ENCODE results near the gene LIN52. TPM values are rescaled to one million over a fixed set of nuclear protein-coding genes. Genes with fewer than 3 reads are reported as not detected.

LIN52 gene
- total and polyA plus RNA-seq, 4 donors = 16.1 to 20.8 (median 19.6) TPM

DNA sequence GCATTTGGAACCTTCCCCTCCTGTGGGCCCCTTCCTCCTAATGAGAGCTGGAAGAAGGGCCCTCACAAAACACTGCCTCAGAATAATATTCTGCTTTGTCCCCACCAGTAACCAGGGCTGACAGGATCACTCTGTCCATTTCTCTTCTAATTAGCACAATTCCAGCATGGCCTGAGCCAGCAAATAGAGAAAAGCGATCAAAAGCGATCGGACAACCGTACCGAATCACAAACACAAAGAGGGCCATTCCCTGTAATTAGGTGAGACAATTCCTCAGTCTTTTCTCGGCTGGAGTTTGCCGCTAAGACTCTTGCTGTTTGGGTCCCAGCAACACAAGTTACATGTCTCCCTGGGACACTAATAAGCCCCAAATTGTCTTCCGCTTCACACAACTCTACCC, 118.9 kb downstream of the LIN52 start:
- DNase-seq (ENCODE audit: low read depth in 4 of 6, low spot score in 6 of 6) = peak in 4 of 6 donors; percentile 27 to 81 (median 60)
- Histone ChIP-seq H3K4me3 (ENCODE audit: low read depth, low read length) (no peak overlapping the region), H3K36me3 (ENCODE audit: control insufficient read depth, insufficient read depth, low read length) (no peaks in the 10 kb centered on the region), H3K27me3 (ENCODE audit: control insufficient read depth, insufficient read depth, low read length) (peaks cover 20% of the 10 kb centered on the region), H3K9me3 (ENCODE audit: control insufficient read depth, insufficient read depth, low read length) (no peaks in the 10 kb centered on the region), H3K27ac (ENCODE audit: low read depth, low read length) (no peak overlapping the region), H3K4me1 (ENCODE audit: control insufficient read depth, insufficient read depth, low read length) (peaks cover 16% of the 10 kb centered on the region)
- 51% methylated on average over 3 of the region's 8 CpGs for whole genome bisulfite sequencing (ENCODE audit: insufficient coverage)

DNA sequence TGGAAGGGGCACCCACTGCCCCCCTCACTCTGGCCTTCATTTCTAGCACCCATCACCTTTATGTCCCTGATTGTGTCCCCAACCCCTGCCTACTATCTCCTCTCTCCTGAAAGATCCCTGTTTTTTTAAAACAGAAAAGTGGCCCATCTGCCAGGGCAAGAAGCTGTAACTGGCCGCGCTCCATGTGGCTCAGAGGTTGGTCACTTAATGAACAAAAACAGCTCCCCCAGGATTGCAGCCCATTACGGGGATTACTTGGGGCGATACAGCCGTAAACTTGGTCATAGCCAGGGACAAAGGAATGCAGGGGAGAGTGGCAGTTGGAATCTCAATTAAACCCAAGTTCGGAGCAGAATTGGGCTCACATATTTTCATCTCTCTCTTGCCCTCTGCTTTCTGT, 119.7 kb downstream of the LIN52 start:
- WGBS (ENCODE audit: insufficient coverage) = 53% methylated on average over 3 of the region's 6 CpGs
- Histone ChIP-seq H3K27ac (ENCODE audit: low read depth, low read length) (no peak overlapping the region), H3K9me3 (ENCODE audit: control insufficient read depth, insufficient read depth, low read length) (no peaks in the 10 kb centered on the region), H3K4me1 (ENCODE audit: control insufficient read depth, insufficient read depth, low read length) (peaks cover 16% of the 10 kb centered on the region), H3K27me3 (ENCODE audit: control insufficient read depth, insufficient read depth, low read length) (peaks cover 23% of the 10 kb centered on the region), H3K36me3 (ENCODE audit: control insufficient read depth, insufficient read depth, low read length) (no peaks in the 10 kb centered on the region), H3K4me3 (ENCODE audit: low read depth, low read length) (no peak overlapping the region)
- peak in 1 of 6 donors; percentile 53 for DNase-seq (ENCODE audit: low read depth in 4 of 6, low spot score in 6 of 6)

DNA sequence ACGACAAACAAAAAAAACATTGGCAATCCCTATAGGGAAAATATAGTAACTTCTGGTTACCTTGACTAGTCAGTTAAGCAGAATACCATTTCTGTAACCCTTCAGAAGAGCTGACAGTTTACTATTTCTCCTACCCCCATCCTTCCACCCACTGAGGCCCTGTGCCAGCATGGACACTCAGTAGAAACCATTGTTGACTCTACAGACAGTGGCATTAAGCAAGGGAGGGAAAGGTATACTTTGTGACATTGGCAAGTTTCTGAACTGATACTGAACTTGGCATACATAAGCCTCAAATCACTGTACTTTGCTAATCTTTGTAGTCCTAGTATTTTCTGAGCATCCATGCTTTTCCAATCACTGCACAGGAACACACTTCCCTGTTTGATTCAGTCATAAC, 121.1 kb downstream of the LIN52 start:
- Histone ChIP-seq H3K9me3 (ENCODE audit: control insufficient read depth, insufficient read depth, low read length) (no peaks in the 10 kb centered on the region), H3K27me3 (ENCODE audit: control insufficient read depth, insufficient read depth, low read length) (peaks cover 25% of the 10 kb centered on the region), H3K4me3 (ENCODE audit: low read depth, low read length) (no peak overlapping the region), H3K4me1 (ENCODE audit: control insufficient read depth, insufficient read depth, low read length) (peaks cover 16% of the 10 kb centered on the region), H3K27ac (ENCODE audit: low read depth, low read length) (no peak overlapping the region), H3K36me3 (ENCODE audit: control insufficient read depth, insufficient read depth, low read length) (no peaks in the 10 kb centered on the region)
- no peak for DNase-seq (ENCODE audit: low read depth in 4 of 6, low spot score in 6 of 6)
- WGBS (ENCODE audit: insufficient coverage) = no CpG with 5 or more reads among the region's 1 CpG

DNA sequence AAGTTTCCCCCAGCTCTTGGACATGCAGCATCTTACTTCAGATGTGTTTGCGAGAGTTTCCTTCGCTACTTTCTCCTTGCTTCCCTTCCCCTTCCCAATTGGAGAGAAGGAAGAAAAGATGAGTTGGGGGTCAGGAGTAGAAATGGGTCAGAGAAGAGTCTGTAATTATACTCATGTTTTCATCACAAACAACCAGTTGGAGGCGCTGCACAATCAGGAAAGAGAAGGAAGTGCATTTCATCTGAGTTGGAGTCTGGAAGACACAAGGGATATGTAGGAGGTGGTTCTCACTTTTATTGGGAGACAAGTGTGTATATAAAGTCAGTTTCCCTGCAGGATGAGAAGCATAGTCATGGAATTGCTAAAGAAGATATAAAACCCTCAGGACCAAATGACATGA, 123.2 kb downstream of the LIN52 start:
- WGBS (ENCODE audit: insufficient coverage) = 33% methylated on average over 1 of the region's 3 CpGs

DNA sequence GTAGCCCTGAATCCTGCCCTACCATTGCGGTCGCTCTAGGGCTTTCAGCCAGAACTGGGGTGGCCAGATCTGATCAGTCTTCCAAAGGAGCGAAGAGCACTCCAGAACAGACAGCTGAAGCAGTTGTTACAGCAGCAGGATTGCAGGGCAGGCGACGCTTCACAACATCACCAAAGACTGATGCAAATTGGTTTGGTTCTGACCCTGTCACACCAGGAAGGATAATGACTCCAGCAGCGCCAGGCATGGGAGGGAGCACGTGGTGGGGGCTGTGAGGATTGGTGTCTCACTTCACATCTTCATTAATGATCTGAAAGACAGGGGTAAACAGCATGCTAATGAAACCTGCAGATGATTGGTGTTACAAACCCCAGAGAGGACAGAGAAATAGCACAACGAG, 123.9 kb downstream of the LIN52 start:
- peaks cover 9% of the 10 kb centered on the region for H3K4me1 ChIP-seq (ENCODE audit: control insufficient read depth, insufficient read depth, low read length)
- no peak for DNase-seq (ENCODE audit: low read depth in 4 of 6, low spot score in 6 of 6)
- H3K27me3 ChIP-seq (ENCODE audit: control insufficient read depth, insufficient read depth, low read length) = peaks cover 42% of the 10 kb centered on the region
- H3K9me3 ChIP-seq (ENCODE audit: control insufficient read depth, insufficient read depth, low read length) = no peaks in the 10 kb centered on the region
- H3K4me3 ChIP-seq (ENCODE audit: low read depth, low read length) = no peak overlapping the region
- 52% methylated on average over 8 of the region's 8 CpGs for WGBS (ENCODE audit: insufficient coverage)
- H3K36me3 ChIP-seq (ENCODE audit: control insufficient read depth, insufficient read depth, low read length) = no peaks in the 10 kb centered on the region
- no peak overlapping the region for H3K27ac ChIP-seq (ENCODE audit: low read depth, low read length)

More for the DNA sequence above, 123.2 kb downstream of the LIN52 start:
- Histone ChIP-seq H3K4me3 (ENCODE audit: low read depth, low read length) (no peak overlapping the region), H3K4me1 (ENCODE audit: control insufficient read depth, insufficient read depth, low read length) (peaks cover 16% of the 10 kb centered on the region), H3K27ac (ENCODE audit: low read depth, low read length) (no peak overlapping the region), H3K36me3 (ENCODE audit: control insufficient read depth, insufficient read depth, low read length) (no peaks in the 10 kb centered on the region), H3K27me3 (ENCODE audit: control insufficient read depth, insufficient read depth, low read length) (peaks cover 36% of the 10 kb centered on the region), H3K9me3 (ENCODE audit: control insufficient read depth, insufficient read depth, low read length) (no peaks in the 10 kb centered on the region)
- DNase-seq (ENCODE audit: low read depth in 4 of 6, low spot score in 6 of 6) = no peak

DNA sequence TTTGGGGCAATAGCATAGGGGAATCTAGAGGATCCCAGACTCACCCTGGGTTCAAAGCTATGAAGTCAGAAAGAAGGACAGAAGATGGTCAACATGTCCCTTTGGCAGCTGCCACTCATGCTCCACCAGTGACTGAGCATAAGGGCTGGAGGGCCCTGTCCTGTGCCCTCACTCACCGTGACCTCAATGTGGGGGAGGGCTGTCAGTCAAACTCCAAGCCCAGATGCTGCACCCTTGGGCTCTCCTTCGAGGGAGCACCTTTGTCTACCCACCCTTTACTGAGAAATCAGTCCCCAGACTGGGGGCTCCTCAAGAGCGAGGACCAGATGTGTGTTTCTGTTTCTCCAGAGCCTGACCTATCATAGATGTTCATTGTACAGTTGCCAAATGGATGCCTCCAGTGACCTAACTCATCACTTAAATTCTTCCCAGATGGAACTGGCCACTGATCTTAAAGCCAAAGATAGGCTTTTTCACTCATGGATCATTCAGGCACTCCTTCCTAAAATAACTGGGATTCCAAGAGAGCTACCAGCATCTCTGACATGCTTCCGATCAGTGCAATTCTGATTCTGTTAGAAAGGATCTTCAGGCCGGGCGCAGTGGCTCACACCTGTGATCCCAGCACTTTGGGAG, 127.3 kb downstream of the LIN52 start:
- no peak overlapping the region for H3K4me3 ChIP-seq (ENCODE audit: low read depth, low read length)
- no peaks in the 10 kb centered on the region for H3K36me3 ChIP-seq (ENCODE audit: control insufficient read depth, insufficient read depth, low read length)
- DNase-seq (ENCODE audit: low read depth in 4 of 6, low spot score in 6 of 6) = no peak
- H3K27ac ChIP-seq (ENCODE audit: low read depth, low read length) = no peak overlapping the region
- WGBS (ENCODE audit: insufficient coverage) = 82% methylated on average over 4 of the region's 6 CpGs
- peaks cover 49% of the 10 kb centered on the region for H3K27me3 ChIP-seq (ENCODE audit: control insufficient read depth, insufficient read depth, low read length)
- H3K9me3 ChIP-seq (ENCODE audit: control insufficient read depth, insufficient read depth, low read length) = no peaks in the 10 kb centered on the region
- H3K4me1 ChIP-seq (ENCODE audit: control insufficient read depth, insufficient read depth, low read length) = no peaks in the 10 kb centered on the region

DNA sequence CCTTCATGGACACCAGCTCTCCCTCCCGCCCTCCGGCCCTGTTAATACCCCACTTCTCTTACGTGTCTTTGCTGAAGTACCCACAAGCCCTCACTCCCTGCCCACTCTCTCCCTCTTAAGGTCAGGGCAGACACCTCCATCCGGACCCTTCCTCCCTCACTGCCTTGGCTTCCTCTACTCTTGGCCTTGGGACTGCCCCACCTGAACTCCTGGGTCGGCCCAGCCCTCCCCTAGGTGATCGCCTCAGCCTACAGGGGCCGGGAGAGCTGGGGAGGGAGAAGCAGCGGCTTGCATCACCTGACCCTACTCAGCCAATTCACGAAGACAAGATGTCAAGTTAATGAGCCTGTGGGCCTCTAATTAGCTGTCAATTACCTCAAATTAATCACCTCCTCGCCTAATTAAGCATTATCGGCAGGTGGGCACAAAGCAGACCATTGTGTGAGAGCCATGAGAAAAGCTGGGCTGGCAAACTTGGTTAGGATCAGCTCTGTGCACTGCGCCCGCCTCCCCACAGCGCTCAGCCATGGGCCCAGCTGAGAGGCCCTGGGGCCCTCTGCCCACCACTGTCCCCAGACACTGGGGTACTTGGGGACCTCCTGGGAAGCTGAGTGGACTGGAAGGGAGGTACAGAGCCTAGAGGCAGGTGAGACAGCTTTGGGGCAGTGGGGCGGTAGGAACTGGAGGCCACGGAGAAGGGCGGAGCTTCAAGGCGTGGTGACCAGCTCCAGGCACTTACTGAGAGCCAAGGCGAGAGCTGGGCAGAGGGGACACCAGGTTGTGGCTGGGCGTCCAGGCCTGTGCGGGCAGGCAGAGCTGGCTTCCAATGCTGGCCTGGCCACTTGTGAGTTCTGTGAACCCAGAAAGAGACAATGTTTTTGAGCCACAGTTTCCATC, 129.4 kb downstream of the LIN52 start:
- H3K27me3 ChIP-seq (ENCODE audit: control insufficient read depth, insufficient read depth, low read length) = peaks cover 64% of the 10 kb centered on the region
- peak in 2 of 6 donors; percentile 23 to 54 for DNase-seq (ENCODE audit: low read depth in 4 of 6, low spot score in 6 of 6)
- no peaks in the 10 kb centered on the region for H3K9me3 ChIP-seq (ENCODE audit: control insufficient read depth, insufficient read depth, low read length)
- WGBS (ENCODE audit: insufficient coverage) = 60% methylated on average over 19 of the region's 21 CpGs
- no peak overlapping the region for H3K4me3 ChIP-seq (ENCODE audit: low read depth, low read length)
- H3K4me1 ChIP-seq (ENCODE audit: control insufficient read depth, insufficient read depth, low read length) = peaks cover 9% of the 10 kb centered on the region
- H3K27ac ChIP-seq (ENCODE audit: low read depth, low read length) = no peak overlapping the region
- no peaks in the 10 kb centered on the region for H3K36me3 ChIP-seq (ENCODE audit: control insufficient read depth, insufficient read depth, low read length)

DNA sequence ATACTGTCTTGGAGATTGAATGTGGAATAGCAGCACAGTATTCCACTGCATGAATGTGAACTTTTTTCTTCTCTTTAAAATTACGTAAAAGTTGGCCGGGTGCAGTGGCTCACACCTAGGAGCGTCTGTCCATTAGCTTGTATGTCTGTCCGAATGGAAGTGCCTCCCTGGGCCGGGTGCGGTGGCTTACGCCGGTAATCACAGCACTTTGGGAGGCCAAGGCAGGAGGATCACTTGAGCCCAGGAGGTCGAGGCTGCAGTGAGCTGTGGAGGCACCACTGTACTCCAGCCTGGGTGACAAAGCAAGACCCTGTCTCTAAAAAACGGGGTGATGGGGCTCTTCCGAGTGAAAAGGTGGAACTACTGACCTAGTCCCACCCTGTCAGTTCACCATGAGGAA, 131.9 kb downstream of the LIN52 start:
- Histone ChIP-seq H3K27ac (ENCODE audit: low read depth, low read length) (no peak overlapping the region), H3K36me3 (ENCODE audit: control insufficient read depth, insufficient read depth, low read length) (no peaks in the 10 kb centered on the region), H3K9me3 (ENCODE audit: control insufficient read depth, insufficient read depth, low read length) (no peaks in the 10 kb centered on the region), H3K4me1 (ENCODE audit: control insufficient read depth, insufficient read depth, low read length) (peaks cover 9% of the 10 kb centered on the region), H3K27me3 (ENCODE audit: control insufficient read depth, insufficient read depth, low read length) (peaks cover 76% of the 10 kb centered on the region), H3K4me3 (ENCODE audit: low read depth, low read length) (no peak overlapping the region)
- DNase-seq (ENCODE audit: low read depth in 4 of 6, low spot score in 6 of 6) = no peak
- WGBS (ENCODE audit: insufficient coverage) = 94% methylated on average over 11 of the region's 11 CpGs

DNA sequence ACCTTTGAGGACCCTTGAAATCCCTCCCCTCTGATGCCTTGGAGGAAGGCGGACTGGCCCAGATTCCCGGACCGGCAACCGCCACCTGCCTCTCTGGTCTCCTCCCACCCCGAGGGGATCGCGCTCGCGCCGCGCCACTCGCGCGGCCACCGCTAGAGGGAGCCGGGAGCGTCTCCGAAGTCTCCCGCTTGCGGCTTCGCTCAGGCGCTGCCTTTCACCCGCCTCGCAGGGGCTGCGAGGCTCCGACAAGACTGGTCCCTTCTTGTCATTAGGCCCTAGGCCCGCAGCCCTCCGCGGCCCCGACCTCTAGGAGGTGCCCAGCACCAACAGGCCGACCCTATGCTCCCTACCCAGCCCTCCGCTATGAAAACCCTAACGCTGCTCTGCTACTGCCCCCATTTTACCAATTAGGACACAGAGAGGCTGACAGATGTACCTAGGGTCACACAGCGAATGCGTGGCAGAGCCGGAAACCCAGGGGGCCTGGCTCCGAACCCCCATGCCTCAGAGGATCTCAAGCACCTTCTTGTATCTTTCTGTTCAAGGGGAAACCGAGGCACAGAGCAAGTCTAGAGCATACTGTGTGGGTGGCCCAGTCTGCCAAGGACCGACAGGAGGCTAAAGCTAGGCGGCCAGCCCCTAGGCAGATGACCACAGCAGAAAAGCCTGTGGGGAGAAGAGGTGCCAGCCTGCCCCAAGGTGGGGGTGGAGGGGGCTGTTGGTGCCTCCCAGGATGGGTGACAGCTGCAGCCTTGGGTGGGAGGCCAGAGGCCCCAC, 133.1 kb downstream of the LIN52 start:
- Histone ChIP-seq H3K4me3 (ENCODE audit: low read depth, low read length) (no peak overlapping the region), H3K27me3 (ENCODE audit: control insufficient read depth, insufficient read depth, low read length) (peaks cover 76% of the 10 kb centered on the region)

More for the DNA sequence above, 133.1 kb downstream of the LIN52 start:
- H3K9me3 ChIP-seq (ENCODE audit: control insufficient read depth, insufficient read depth, low read length) = no peaks in the 10 kb centered on the region
- WGBS (ENCODE audit: insufficient coverage) = 14% methylated on average over 40 of the region's 40 CpGs
- no peak overlapping the region for H3K27ac ChIP-seq (ENCODE audit: low read depth, low read length)
- peak in 2 of 6 donors; percentile 80 to 84 for DNase-seq (ENCODE audit: low read depth in 4 of 6, low spot score in 6 of 6)
- H3K4me1 ChIP-seq (ENCODE audit: control insufficient read depth, insufficient read depth, low read length) = peaks cover 9% of the 10 kb centered on the region
- no peaks in the 10 kb centered on the region for H3K36me3 ChIP-seq (ENCODE audit: control insufficient read depth, insufficient read depth, low read length)

Data from spinal cord (tissue), 10 donors.